CD14-positive monocyte (primary cell): ENCODE data around the gene CENPQ. TPM values are rescaled to one million over a fixed set of nuclear protein-coding genes. Genes with fewer than 3 reads are reported as not detected.

Experiments
- DNase-seq, 3 donors: peaks; one replicate each; pipeline ENCODE4 v3.0.0-alpha.2; 2011 to 2022
- H2AFZ ChIP-seq: 2 replicates; pipeline ENCODE4 v1.6.0; 2012; ENCODE audit warnings: mild to moderate bottlenecking, low read depth, low read length, inconsistent platforms; ENCODE audit not compliant: insufficient read depth, poor library complexity, severe bottlenecking
- H3K27ac ChIP-seq, 2 donors: 1 replicate in 1 of 2; 2 replicates in 1 of 2; pipeline ENCODE4 v1.5.1; 2012 to 2013; ENCODE audit warnings: low read length in 2 of 2, control low read depth in 1 of 2, inconsistent platforms in 1 of 2, low read depth in 1 of 2, mild to moderate bottlenecking in 1 of 2
- H3K27me3 ChIP-seq, 2 donors: one replicate each; pipeline versions ENCODE4 v1.6.0 to v1.6.1; 2011 to 2013; ENCODE audit warnings: low read length in 2 of 2; ENCODE audit not compliant: control insufficient read depth in 2 of 2, insufficient read depth in 2 of 2
- H3K36me3 ChIP-seq, 2 donors: replicated peaks in 1 of 2; 1 replicate in 1 of 2; 2 replicates in 1 of 2; pipeline versions ENCODE4 v1.5.1 to v1.6.1; 2012 to 2013; ENCODE audit warnings: low read length in 2 of 2, control low read depth in 1 of 2, inconsistent platforms in 1 of 2, mild to moderate bottlenecking in 1 of 2; ENCODE audit not compliant: insufficient read depth in 2 of 2, control insufficient read depth in 1 of 2
- H3K4me1 ChIP-seq, 2 donors: 1 replicate in 1 of 2; 2 replicates in 1 of 2; pipeline versions ENCODE4 v1.5.1 to v1.6.1; 2012 to 2013; ENCODE audit warnings: low read length in 2 of 2, control low read depth in 1 of 2, inconsistent platforms in 1 of 2, mild to moderate bottlenecking in 1 of 2, moderate library complexity in 1 of 2; ENCODE audit not compliant: insufficient read depth in 2 of 2, control insufficient read depth in 1 of 2
- H3K4me2 ChIP-seq: replicated peaks from 2 replicates; pipeline ENCODE3; 2012; ENCODE audit warnings: low read length, moderate library complexity, mild to moderate bottlenecking; ENCODE audit not compliant: poor library complexity, severe bottlenecking; ENCODE audit errors: extremely low read depth
- H3K4me3 ChIP-seq, 3 experiments: fragments of 200-600 bp in 1 of 3; sonication (generic) in 1 of 3; replicated peaks in 1 of 3; 1 replicate in 2 of 3; 2 replicates in 1 of 3; pipeline ENCODE4 v1.5.1; 2011 to 2013; ENCODE audit warnings: low read length in 3 of 3, mild to moderate bottlenecking in 3 of 3, control low read depth in 2 of 3, low read depth in 2 of 3, inconsistent platforms in 1 of 3, moderate library complexity in 1 of 3
- H3K79me2 ChIP-seq: 2 replicates; pipeline ENCODE4 v1.6.0; 2012; ENCODE audit warnings: mild to moderate bottlenecking, control low read depth, inconsistent platforms, low read length, moderate library complexity; ENCODE audit not compliant: insufficient read depth
- H3K9ac ChIP-seq: 2 replicates; pipeline ENCODE4 v1.6.0; 2017; ENCODE audit warnings: low read length, mild to moderate bottlenecking; ENCODE audit not compliant: insufficient read depth, poor library complexity, severe bottlenecking
- H3K9me3 ChIP-seq, 2 donors: replicated peaks in 1 of 2; 1 replicate in 1 of 2; 2 replicates in 1 of 2; pipeline versions ENCODE4 v1.5.1 to v1.6.1; 2012 to 2013; ENCODE audit warnings: low read length in 2 of 2, control low read depth in 1 of 2; ENCODE audit not compliant: control insufficient read depth in 1 of 2, insufficient read depth in 1 of 2
- H4K20me1 ChIP-seq: 2 replicates; pipeline ENCODE4 v1.6.0; 2012; ENCODE audit warnings: mild to moderate bottlenecking, low read length, control low read depth, moderate library complexity; ENCODE audit not compliant: insufficient read depth
- H3K27ac Mint-ChIP-seq, 7 donors: one replicate each; pipeline ENCODE4 v1.8.0; 2020; ENCODE audit warnings: mild to moderate bottlenecking in 7 of 7, mixed read lengths in 7 of 7, moderate library complexity in 6 of 7, inconsistent platforms in 2 of 7
- H3K27me3 Mint-ChIP-seq, 3 donors: one replicate each; pipeline ENCODE4 v1.8.0; 2021 to 2022; ENCODE audit warnings: low read depth in 3 of 3, mild to moderate bottlenecking in 3 of 3, mixed read lengths in 3 of 3, moderate library complexity in 3 of 3, inconsistent platforms in 1 of 3
- H3K36me3 Mint-ChIP-seq, 2 donors: one replicate each; pipeline ENCODE4 v1.8.0; 2020; ENCODE audit warnings: mixed read lengths in 2 of 2, inconsistent platforms in 1 of 2, mild to moderate bottlenecking in 1 of 2
- H3K4me1 Mint-ChIP-seq: one replicate; pipeline ENCODE4 v1.8.0; 2020; ENCODE audit warnings: mild to moderate bottlenecking, mixed read lengths
- H3K4me3 Mint-ChIP-seq, 2 donors: one replicate each; pipeline ENCODE4 v1.8.0; 2020; ENCODE audit warnings: mild to moderate bottlenecking in 2 of 2, mixed read lengths in 2 of 2, moderate library complexity in 1 of 2
- H3K9me3 Mint-ChIP-seq, 7 donors: one replicate each; pipeline ENCODE4 v1.8.0; 2020 to 2022; ENCODE audit warnings: mixed read lengths in 7 of 7, mild to moderate bottlenecking in 6 of 7, moderate library complexity in 6 of 7, inconsistent platforms in 2 of 7
- CTCF ChIP-seq: fragments of 200-600 bp; IDR thresholded peaks from one replicate; pipeline ENCODE4 v1.8.0; 2022; ENCODE audit warnings: antibody characterized with exemption, mild to moderate bottlenecking
- WGBS: methylation state at CpG from one replicate; pipeline ENCODE4 v1.1.5; 2013; ENCODE audit warnings: missing lambda C conversion rate; ENCODE audit not compliant: insufficient coverage; 5-methylcytosine and 5-hydroxymethylcytosine counted together
- intact Hi-C, 2 donors: fragments of 100-400 bp; cut with micrococcal nuclease; formaldehyde crosslinking; loops; one replicate each; pipeline versions ENCODE4 v1.15.0 to v1.15.1; 2023
- polyA plus RNA-seq, 3 donors: library from polyadenylated mRNA; depleted of rRNA in 1 of 3; unstranded in 2 of 3; stranded (reverse) in 1 of 3; fragments of 300-500 nt in 2 of 3; fragments of >200 nt in 1 of 3; fragmentation: Illumina TruSeq in 2 of 3; gene quantifications; 1 replicate in 2 of 3; 2 replicates in 1 of 3; pipeline ENCODE4 v1.2.3, GENCODE V29; 2012 to 2021

The CENPQ gene
- polyA plus RNA-seq, 3 donors: 0.87 to 3.3 (median 3.0) TPM

GRCh38 chr6:49457771-49458170, 5.4 kb upstream of the CENPQ start:
- no peaks in the 10 kb centered on the region for H3K9me3 ChIP-seq
- Mint-ChIP-seq H3K4me1 (peaks cover 22% of the 10 kb centered on the region), H3K4me3 (no peak overlapping the region), H3K27me3 (peaks cover 0 to 3% (median 0%) of the 10 kb centered on the region in 3 donors), H3K36me3 (peaks cover 22 to 32% of the 10 kb centered on the region in 2 donors), H3K9me3 (no peaks in the 10 kb centered on the region), H3K27ac (no peak overlapping the region)
- no peak overlapping the region for H3K27ac ChIP-seq
- no peak overlapping the region for H3K9ac ChIP-seq
- no peak overlapping the region for H3K4me3 ChIP-seq
- no peak overlapping the region for H3K4me2 ChIP-seq
- no peaks in the 10 kb centered on the region for H4K20me1 ChIP-seq
- WGBS: no CpG with 5 or more reads among the region's 4 CpGs
- peaks cover 20% of the 10 kb centered on the region for H3K79me2 ChIP-seq
- H2AFZ ChIP-seq: no peak overlapping the region
- H3K27me3 ChIP-seq: no peaks in the 10 kb centered on the region
- H3K4me1 ChIP-seq: peaks cover 15 to 21% of the 10 kb centered on the region in 2 donors
- no peak for DNase-seq
- intact Hi-C loops: no loop called here
- no peak for TF ChIP-seq CTCF
- peaks cover 24 to 51% of the 10 kb centered on the region in 2 donors for H3K36me3 ChIP-seq

- Histone ChIP-seq H3K79me2 (peaks cover 55% of the 10 kb centered on the region), H3K9me3 (no peaks in the 10 kb centered on the region), H3K4me1 (peaks cover 25 to 33% of the 10 kb centered on the region in 2 donors), H3K27me3 (no peaks in the 10 kb centered on the region), H3K27ac (peak overlapping the region in 1 of 2 donors; percentile 94), H2AFZ (peak overlapping the region; percentile 86), H3K4me2 (peak overlapping the region; percentile 82), H3K4me3 (peak overlapping the region; percentile 86 to 87 (median 86)), H3K9ac (peak overlapping the region; percentile 80), H3K36me3 (peaks cover 9 to 19% of the 10 kb centered on the region in 2 donors), H4K20me1 (no peaks in the 10 kb centered on the region)
- peaks cover 35% of the 10 kb centered on the region for H3K4me1 Mint-ChIP-seq
- peak overlapping the region; percentile 25 to 99 for H3K4me3 Mint-ChIP-seq
- WGBS: no CpG with 5 or more reads among the region's 3 CpGs
- H3K27me3 Mint-ChIP-seq: peaks cover 0 to 4% (median 0%) of the 10 kb centered on the region in 3 donors
- no peak for TF ChIP-seq CTCF
- no peak for DNase-seq
- no peaks in the 10 kb centered on the region for H3K9me3 Mint-ChIP-seq
- peaks cover 6 to 14% of the 10 kb centered on the region in 2 donors for H3K36me3 Mint-ChIP-seq
- intact Hi-C loops: no loop called here
- H3K27ac Mint-ChIP-seq: peak overlapping the region in 3 of 7 donors; percentile 13 to 100 (median 99)
Observed at GRCh38 chr6:49462071-49462470, 1.1 kb upstream of the CENPQ start.
